ENCODE results near the gene ME3. TPM values are rescaled to one million over a fixed set of nuclear protein-coding genes. Genes with fewer than 3 reads are reported as not detected.
A peak's percentile ranks its signal among the peaks of the same experiment; 100 is the strongest.

ME3 gene
- total and polyA plus RNA-seq, 12 donors = 13.9 to 128 (median 44.5) TPM

- DNase-seq = peak in 2 of 7 donors; percentile 31 to 36
- TF ChIP-seq CTCF (IDR thresholded peaks at IDR 0.05) (no peak), POLR2A (IDR thresholded peaks at IDR 0.05) (no peak)
- Histone ChIP-seq H3K9me3 (replicated peaks in 1 of 3) (no peaks in the 10 kb centered on the region), H3K27me3 (no peaks in the 10 kb centered on the region), H3K4me1 (replicated peaks in 1 of 2) (peaks cover 19 to 35% of the 10 kb centered on the region in 2 donors), H3K36me3 (replicated peaks in 1 of 2) (no peaks in the 10 kb centered on the region), H3K4me3 (no peak overlapping the region), H3K27ac (no peak overlapping the region)
- 82 to 93% (median 88%) methylated on average over 7 of the region's 7 CpGs for WGBS, 4 donors
- intact Hi-C loops (cut with DNase I) = no loop called here
These were observed 97.1 kb downstream of the ME3 start for GRCh38 chr11:86575208-86575855.

- no peaks in the 10 kb centered on the region for H3K27me3 ChIP-seq
- no peaks in the 10 kb centered on the region for H3K9me3 ChIP-seq (replicated peaks in 1 of 3)
- intact Hi-C loops (cut with DNase I) = no loop called here
These were observed 97.8 kb downstream of the ME3 start for GRCh38 chr11:86574493-86575207.

GRCh38 chr11:86571273-86571948, 101.0 kb downstream of the ME3 start:
- Histone ChIP-seq H3K27ac (no peak overlapping the region), H3K4me3 (no peak overlapping the region), H3K36me3 (replicated peaks in 1 of 2) (no peaks in the 10 kb centered on the region), H3K27me3 (no peaks in the 10 kb centered on the region), H3K4me1 (replicated peaks in 1 of 2) (peaks cover 0 to 7% of the 10 kb centered on the region in 2 donors), H3K9me3 (replicated peaks in 1 of 3) (no peaks in the 10 kb centered on the region)
- TF ChIP-seq POLR2A (IDR thresholded peaks at IDR 0.05) = no peak
- TF ChIP-seq CTCF (IDR thresholded peaks at IDR 0.05) = peak in 5 of 6 experiments; percentile 10 to 53 (median 34)
- 84 to 95% (median 92%) methylated on average over 5 of the region's 5 CpGs for WGBS, 4 donors
- intact Hi-C loops (cut with DNase I) = no loop called here
- no peak for DNase-seq

More at GRCh38 chr11:86574493-86575207, 97.8 kb downstream of the ME3 start:
- no peak overlapping the region for H3K27ac ChIP-seq
- H3K36me3 ChIP-seq (replicated peaks in 1 of 2) = no peaks in the 10 kb centered on the region
- H3K4me1 ChIP-seq (replicated peaks in 1 of 2) = peaks cover 19 to 35% of the 10 kb centered on the region in 2 donors
- peak in 1 of 7 donors; percentile 39 for DNase-seq
- WGBS, 4 donors = 40 to 65% (median 55%) methylated on average over 5 of the region's 5 CpGs
- H3K4me3 ChIP-seq = no peak overlapping the region
- TF ChIP-seq POLR2A (IDR thresholded peaks at IDR 0.05) (no peak), CTCF (IDR thresholded peaks at IDR 0.05) (no peak)

- TF ChIP-seq CTCF (IDR thresholded peaks at IDR 0.05) (no peak), POLR2A (IDR thresholded peaks at IDR 0.05) (no peak)
- DNase-seq = no peak
- no peak overlapping the region for H3K4me3 ChIP-seq
- no peak overlapping the region for H3K27ac ChIP-seq
- intact Hi-C loops (cut with DNase I) = no loop called here
- no peaks in the 10 kb centered on the region for H3K27me3 ChIP-seq
- peaks cover 0 to 7% of the 10 kb centered on the region in 2 donors for H3K4me1 ChIP-seq (replicated peaks in 1 of 2)
- no peaks in the 10 kb centered on the region for H3K36me3 ChIP-seq (replicated peaks in 1 of 2)
- no peaks in the 10 kb centered on the region for H3K9me3 ChIP-seq (replicated peaks in 1 of 3)
- WGBS, 4 donors = 91 to 98% (median 94%) methylated on average over 3 of the region's 3 CpGs
These were observed 102.0 kb downstream of the ME3 start for GRCh38 chr11:86570451-86570850.
